ENCODE results near the gene FARS2. TPM values are rescaled to one million over a fixed set of nuclear protein-coding genes. Genes with fewer than 3 reads are reported as not detected.

FARS2 gene
- total and polyA plus RNA-seq, 7 donors: 10.6 to 17.5 (median 14.4) TPM

DNA sequence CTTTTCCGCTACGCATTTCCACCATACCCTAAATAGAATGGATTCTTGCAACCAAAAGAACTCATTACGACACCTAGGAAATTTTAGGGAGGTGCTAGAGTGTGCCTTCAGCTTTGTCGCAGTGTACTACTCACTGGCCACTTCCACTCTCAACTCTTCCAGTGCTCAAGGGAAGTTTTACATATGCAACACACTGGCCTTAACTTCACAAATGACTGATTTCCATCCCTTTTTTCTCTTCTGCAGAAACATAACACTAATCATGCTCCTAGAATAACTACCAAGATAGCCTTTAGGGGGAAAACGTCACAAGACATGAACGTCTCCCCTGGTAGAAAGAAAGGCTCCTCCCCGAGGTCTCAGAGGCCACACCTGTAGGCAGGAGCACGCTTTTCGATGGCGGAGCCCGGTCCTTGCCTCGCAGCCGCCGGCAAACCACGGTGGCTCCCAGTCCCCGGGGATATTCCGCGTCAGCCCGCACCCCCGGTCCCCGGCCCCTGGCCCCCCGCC, 1.1 kb upstream of the FARS2 start:
- Histone ChIP-seq H3K27ac (peak overlapping the region; percentile 99), H3K4me3 (peak overlapping the region; percentile 85), H3K27me3 (ENCODE audit: insufficient read depth in 3 of 3, low read length in 2 of 3) (no peaks in the 10 kb centered on the region), H3K36me3 (ENCODE audit: insufficient read depth in 1 of 2, low read depth in 1 of 2) (no peaks in the 10 kb centered on the region), H3K9me3 (no peaks in the 10 kb centered on the region), H3K4me1 (peaks cover 19% of the 10 kb centered on the region)
- intact Hi-C loops (cut with DNase I): loop anchor here in 1 of 2 donors (5.0 kb wide), 1 partner anchor 118 kb away; no protein-coding TSS in a partner anchor
- 3 to 4% (median 3%) methylated on average over 20 to 22 of the region's 22 CpGs for WGBS, 3 donors
- TF ChIP-seq, protein P1, sequence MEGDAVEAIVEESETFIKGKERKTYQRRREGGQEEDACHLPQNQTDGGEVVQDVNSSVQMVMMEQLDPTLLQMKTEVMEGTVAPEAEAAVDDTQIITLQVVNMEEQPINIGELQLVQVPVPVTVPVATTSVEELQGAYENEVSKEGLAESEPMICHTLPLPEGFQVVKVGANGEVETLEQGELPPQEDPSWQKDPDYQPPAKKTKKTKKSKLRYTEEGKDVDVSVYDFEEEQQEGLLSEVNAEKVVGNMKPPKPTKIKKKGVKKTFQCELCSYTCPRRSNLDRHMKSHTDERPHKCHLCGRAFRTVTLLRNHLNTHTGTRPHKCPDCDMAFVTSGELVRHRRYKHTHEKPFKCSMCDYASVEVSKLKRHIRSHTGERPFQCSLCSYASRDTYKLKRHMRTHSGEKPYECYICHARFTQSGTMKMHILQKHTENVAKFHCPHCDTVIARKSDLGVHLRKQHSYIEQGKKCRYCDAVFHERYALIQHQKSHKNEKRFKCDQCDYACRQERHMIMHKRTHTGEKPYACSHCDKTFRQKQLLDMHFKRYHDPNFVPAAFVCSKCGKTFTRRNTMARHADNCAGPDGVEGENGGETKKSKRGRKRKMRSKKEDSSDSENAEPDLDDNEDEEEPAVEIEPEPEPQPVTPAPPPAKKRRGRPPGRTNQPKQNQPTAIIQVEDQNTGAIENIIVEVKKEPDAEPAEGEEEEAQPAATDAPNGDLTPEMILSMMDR (IDR thresholded peaks at IDR 0.05): no peak
- peak in 1 of 2 donors; percentile 77 for DNase-seq
- ATAC-seq: peak; percentile 37 to 66 (median 58)

DNA sequence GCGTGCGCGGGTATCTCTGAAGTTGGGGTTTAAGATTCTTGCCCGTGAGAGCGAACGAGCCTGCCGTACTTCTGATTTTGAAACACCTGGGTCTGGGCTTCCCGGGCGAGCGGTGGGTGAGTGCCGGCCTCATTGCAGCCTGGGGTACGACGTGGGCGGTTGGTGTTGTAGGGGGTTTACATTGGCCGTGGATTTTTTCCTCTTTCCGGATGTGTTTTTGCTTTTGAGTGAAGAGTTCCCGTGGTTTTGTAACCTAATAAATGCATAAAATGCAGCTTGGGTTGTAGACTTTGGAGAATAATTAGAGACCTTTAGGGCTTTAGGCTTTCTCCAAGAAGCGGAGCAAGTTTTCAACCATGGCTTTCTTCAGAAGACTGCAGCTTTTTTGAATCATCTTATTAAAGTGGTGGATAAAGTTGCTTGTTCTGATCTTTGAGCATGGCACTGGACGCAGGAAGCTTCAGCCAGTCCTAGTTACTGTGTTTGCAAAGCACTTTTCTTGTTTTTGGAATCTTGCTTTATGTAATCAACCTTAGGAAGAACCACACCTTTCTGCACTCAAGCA, 314 bp downstream of the FARS2 start:
- no peak for ATAC-seq
- WGBS, 3 donors: 0% methylated on average over 19 of the region's 19 CpGs

DNA sequence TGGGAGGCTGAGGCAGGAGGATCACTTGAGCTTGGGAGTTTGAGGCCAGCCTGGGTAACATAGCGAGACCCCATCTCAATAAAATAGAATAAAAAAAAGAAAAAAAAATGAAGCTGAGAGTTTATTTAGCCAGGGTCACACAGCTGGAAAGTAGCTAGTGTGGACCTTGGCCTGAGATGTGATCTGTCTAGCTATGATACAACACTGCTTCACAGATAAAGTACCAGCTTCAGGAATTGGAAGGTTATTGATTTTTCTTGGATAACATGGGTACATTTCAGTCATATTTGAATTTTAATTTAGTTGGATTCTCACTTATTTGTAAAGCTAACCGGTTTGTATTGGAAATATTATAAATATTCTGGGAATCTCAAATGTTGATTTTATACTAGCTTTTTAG, 5.1 kb downstream of the FARS2 start:
- DNase-seq (no peak), ATAC-seq (no peak)
- intact Hi-C loops (cut with DNase I): no loop called here
- H3K27ac ChIP-seq: no peak overlapping the region
- TF ChIP-seq, protein P1 (IDR thresholded peaks at IDR 0.05): no peak
- no peak overlapping the region for H3K4me3 ChIP-seq
- WGBS, 3 donors: 94 to 98% (median 96%) methylated on average over 2 of the region's 2 CpGs
- H3K36me3 ChIP-seq (ENCODE audit: insufficient read depth in 1 of 2, low read depth in 1 of 2): no peaks in the 10 kb centered on the region
- no peaks in the 10 kb centered on the region for H3K27me3 ChIP-seq (ENCODE audit: insufficient read depth in 3 of 3, low read length in 2 of 3)
- peaks cover 2% of the 10 kb centered on the region for H3K9me3 ChIP-seq
- peaks cover 11% of the 10 kb centered on the region for H3K4me1 ChIP-seq

More for the DNA sequence above, 314 bp downstream of the FARS2 start:
- Histone ChIP-seq H3K9me3 (no peaks in the 10 kb centered on the region), H3K27ac (peak overlapping the region; percentile 99), H3K4me1 (peaks cover 19% of the 10 kb centered on the region), H3K4me3 (peak overlapping the region; percentile 85), H3K27me3 (ENCODE audit: insufficient read depth in 3 of 3, low read length in 2 of 3) (no peaks in the 10 kb centered on the region), H3K36me3 (ENCODE audit: insufficient read depth in 1 of 2, low read depth in 1 of 2) (no peaks in the 10 kb centered on the region)
- intact Hi-C loops (cut with DNase I): loop anchor here in 1 of 2 donors (5.0 kb wide), 1 partner anchor 119 kb away; no protein-coding TSS in a partner anchor
- no peak for DNase-seq
- TF ChIP-seq, protein P1 (IDR thresholded peaks at IDR 0.05): no peak

DNA sequence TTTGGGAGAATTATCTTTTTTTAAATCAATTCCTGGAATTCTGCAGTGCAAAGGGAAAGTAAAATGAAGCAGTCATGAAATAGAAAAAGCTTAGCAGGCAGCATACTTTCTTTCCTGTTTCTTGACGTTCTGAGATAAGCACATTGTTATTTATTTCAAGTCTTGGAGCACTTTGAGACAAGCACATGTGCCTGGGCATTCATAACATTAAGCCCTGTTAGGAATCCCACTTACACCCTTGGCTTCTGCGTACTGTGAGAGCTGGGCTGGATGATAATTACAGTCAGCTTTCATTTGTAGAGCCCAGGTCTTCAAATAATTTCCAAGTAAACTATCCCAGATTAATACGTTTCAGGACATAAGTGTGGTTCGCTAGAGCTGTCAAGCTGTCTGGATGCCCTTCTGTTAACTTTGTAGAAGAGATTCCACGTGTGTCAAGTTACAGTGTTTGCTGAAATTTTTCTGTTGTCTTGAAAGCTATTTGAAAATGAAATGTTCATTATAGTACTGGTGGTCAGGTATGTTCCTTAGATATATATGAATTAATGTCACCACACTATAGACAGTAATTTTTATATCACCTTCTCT, 8.9 kb downstream of the FARS2 start:
- no peaks in the 10 kb centered on the region for H3K27me3 ChIP-seq (ENCODE audit: insufficient read depth in 3 of 3, low read length in 2 of 3)
- DNase-seq (no peak), ATAC-seq (no peak)
- intact Hi-C loops (cut with DNase I): no loop called here
- H3K4me1 ChIP-seq: no peaks in the 10 kb centered on the region
- peaks cover 2% of the 10 kb centered on the region for H3K9me3 ChIP-seq
- no peaks in the 10 kb centered on the region for H3K36me3 ChIP-seq (ENCODE audit: insufficient read depth in 1 of 2, low read depth in 1 of 2)
- H3K4me3 ChIP-seq: no peak overlapping the region
- 62 to 71% (median 70%) methylated on average over 5 of the region's 5 CpGs for WGBS, 3 donors
- TF ChIP-seq, protein P1 (IDR thresholded peaks at IDR 0.05): no peak
- H3K27ac ChIP-seq: no peak overlapping the region
